HCT116 (cell line): ENCODE measurements around the gene LRRC4B.

Experiments used
- CEBPB ChIP-seq: IDR thresholded peaks from 2 replicates; pipeline ENCODE4 v1.6.1; 2012; ENCODE audit warnings: low read depth
- CTCF ChIP-seq, 3 experiments: fragments of 200-600 bp in 1 of 3; sonication (generic) in 1 of 3; IDR thresholded peaks in 2 of 3; conservative IDR thresholded peaks in 1 of 3; 2 replicates each; pipeline ENCODE4 v1.5.1; 2012 to 2017; ENCODE audit warnings: low read depth in 2 of 3, low read length in 2 of 3, antibody characterized with exemption in 1 of 3, borderline replicate concordance in 1 of 3, control low read depth in 1 of 3, mild to moderate bottlenecking in 1 of 3, mixed read lengths in 1 of 3, mixed run types in 1 of 3, moderate library complexity in 1 of 3; ENCODE audit not compliant: insufficient read depth in 1 of 3
- EZH2phosphoT487 ChIP-seq: fragments of 200-600 bp; IDR thresholded peaks from 2 replicates; pipeline ENCODE4 v1.6.1; 2018; ENCODE audit warnings: antibody characterized with exemption, borderline replicate concordance
- JUND ChIP-seq: IDR thresholded peaks from 2 replicates; pipeline ENCODE4 v1.6.1; 2012
- POLR2A ChIP-seq: IDR thresholded peaks from 2 replicates; pipeline ENCODE4 v1.7.0; 2011; ENCODE audit warnings: borderline replicate concordance; ENCODE audit not compliant: insufficient read depth, insufficient read length; ENCODE audit errors: extremely low read depth
- RAD21 ChIP-seq: IDR thresholded peaks from 2 replicates; pipeline ENCODE4 v1.6.1; 2012; ENCODE audit warnings: low read depth, mild to moderate bottlenecking
- REST ChIP-seq: IDR thresholded peaks from 2 replicates; pipeline ENCODE4 v1.6.1; 2012; ENCODE audit warnings: low read depth
- TCF7L2 ChIP-seq: IDR thresholded peaks from 2 replicates; pipeline ENCODE4 v1.7.0; 2011; ENCODE audit warnings: borderline replicate concordance, inconsistent platforms; ENCODE audit not compliant: insufficient read depth, insufficient read length; ENCODE audit errors: extremely low read depth
- YY1 ChIP-seq: IDR thresholded peaks from 2 replicates; pipeline ENCODE4 v1.6.1; 2011; ENCODE audit warnings: low read length, low read depth, moderate library complexity, mild to moderate bottlenecking; ENCODE audit not compliant: insufficient replicate concordance; ENCODE audit errors: extremely low read depth
- TF ChIP-seq, protein P1 (sequence below): IDR thresholded peaks from 2 replicates; pipeline ENCODE4 v1.6.1; 2011; ENCODE audit warnings: mild to moderate bottlenecking, low read length, moderate library complexity; ENCODE audit not compliant: insufficient replicate concordance; ENCODE audit errors: extremely low read depth

DNA sequence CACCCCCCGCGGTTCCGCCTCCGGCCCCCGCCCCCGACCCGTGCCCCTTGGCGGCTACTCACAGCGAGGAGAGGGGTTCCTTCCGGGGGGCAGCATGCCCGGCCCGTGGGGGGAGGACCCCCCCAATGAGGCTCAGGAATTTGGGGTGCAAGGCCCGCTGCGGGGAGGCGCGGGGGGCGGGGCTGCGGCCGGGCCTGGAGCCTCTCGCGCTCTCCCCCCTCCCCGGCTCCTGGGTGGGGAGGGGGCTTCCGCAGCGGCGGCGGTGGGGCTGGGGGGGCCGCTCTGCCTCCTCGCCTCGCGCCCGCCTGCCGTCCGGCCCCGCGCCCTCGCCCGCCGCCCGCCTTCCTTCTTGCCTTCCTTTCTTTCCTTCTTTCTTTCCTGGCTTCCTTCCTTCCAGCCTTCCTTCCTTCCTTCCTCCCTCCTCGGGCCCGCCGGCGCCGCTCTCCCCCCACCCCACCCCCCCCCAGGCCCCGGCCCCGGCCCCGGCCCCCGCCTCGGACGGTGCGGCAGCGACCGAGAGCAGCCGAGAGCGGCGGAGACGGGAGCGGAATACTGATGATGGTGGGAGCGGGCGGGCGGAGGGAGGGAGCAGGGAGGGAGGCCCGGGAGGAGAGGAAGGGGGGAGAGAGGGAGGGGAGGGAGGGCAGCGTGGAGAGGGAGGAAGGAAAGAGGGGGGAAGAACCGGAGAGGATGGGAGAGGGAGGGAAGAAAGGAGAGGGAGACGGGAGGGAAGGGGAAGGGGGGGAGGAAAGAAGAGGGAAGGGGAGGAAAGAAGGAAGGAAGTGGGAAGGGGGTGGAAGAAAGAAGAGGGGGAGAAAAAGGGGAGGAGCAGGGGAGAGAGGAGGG is at the start of gene LRRC4B:
- TF ChIP-seq YY1 (no peak), RAD21 (no peak), CTCF (IDR thresholded peaks at IDR 0.05 in 2 of 3, conservative IDR thresholded peaks at IDR 0.05 in 1 of 3; ENCODE audit: borderline replicate concordance in 1 of 3, insufficient read depth in 1 of 3, low read depth in 2 of 3, low read length in 2 of 3) (no peak), EZH2phosphoT487 (no peak), TCF7L2 (no peak), JUND (no peak), CEBPB (no peak), POLR2A (no peak), REST (no peak)
- TF ChIP-seq, protein P1, sequence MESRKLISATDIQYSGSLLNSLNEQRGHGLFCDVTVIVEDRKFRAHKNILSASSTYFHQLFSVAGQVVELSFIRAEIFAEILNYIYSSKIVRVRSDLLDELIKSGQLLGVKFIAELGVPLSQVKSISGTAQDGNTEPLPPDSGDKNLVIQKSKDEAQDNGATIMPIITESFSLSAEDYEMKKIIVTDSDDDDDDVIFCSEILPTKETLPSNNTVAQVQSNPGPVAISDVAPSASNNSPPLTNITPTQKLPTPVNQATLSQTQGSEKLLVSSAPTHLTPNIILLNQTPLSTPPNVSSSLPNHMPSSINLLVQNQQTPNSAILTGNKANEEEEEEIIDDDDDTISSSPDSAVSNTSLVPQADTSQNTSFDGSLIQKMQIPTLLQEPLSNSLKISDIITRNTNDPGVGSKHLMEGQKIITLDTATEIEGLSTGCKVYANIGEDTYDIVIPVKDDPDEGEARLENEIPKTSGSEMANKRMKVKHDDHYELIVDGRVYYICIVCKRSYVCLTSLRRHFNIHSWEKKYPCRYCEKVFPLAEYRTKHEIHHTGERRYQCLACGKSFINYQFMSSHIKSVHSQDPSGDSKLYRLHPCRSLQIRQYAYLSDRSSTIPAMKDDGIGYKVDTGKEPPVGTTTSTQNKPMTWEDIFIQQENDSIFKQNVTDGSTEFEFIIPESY = no peak
